ENCODE data around the gene SLC16A6. TPM values are rescaled to one million over a fixed set of nuclear protein-coding genes. Genes with fewer than 3 reads are reported as not detected.

Gene SLC16A6
- total RNA-seq, 4 donors from 2014 or later = 1.1 to 1.7 TPM; not detected in 2

DNA sequence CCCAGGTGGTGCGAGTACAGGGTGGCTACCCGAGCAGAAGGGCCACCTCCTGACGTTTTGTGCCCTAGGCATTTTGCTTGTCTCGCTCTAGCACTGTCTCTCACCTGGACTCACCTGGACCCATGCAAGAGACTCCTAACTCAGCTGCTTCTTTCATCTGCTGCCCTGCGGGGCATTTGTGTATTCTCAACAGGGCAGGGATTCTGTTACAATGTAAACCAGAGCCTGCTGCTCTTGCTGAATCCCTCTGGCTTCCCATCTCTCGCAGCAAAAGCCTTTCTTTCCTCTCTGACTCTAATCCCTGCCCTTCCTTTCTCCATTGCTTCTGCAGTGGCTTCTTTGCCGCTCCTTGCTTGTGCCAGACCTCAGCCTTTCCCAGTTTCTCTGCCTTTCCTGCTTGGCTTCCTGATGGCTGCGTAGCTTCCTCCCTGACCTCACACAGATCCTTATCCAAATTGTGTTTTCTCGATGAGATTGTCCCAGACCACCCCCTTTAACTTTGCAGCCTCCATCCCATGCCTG is 10.6 kb upstream of the SLC16A6 start:
- H3K36me3 ChIP-seq = no peaks in the 10 kb centered on the region
- no peaks in the 10 kb centered on the region for H3K27me3 ChIP-seq
- TF ChIP-seq POLR2A (IDR thresholded peaks at IDR 0.05) (no peak), CTCF (IDR thresholded peaks at IDR 0.05) (no peak)
- no peaks in the 10 kb centered on the region for H3K9me3 ChIP-seq
- H3K27ac ChIP-seq = no peak overlapping the region
- DNase-seq = no peak
- H3K4me3 ChIP-seq = no peak overlapping the region
- H3K4me1 ChIP-seq = no peaks in the 10 kb centered on the region

- Histone ChIP-seq H3K36me3 (no peaks in the 10 kb centered on the region), H3K9me3 (no peaks in the 10 kb centered on the region), H3K4me1 (no peaks in the 10 kb centered on the region), H3K27ac (no peak overlapping the region), H3K4me3 (no peak overlapping the region), H3K27me3 (no peaks in the 10 kb centered on the region)
- no peak for DNase-seq
- TF ChIP-seq CTCF (IDR thresholded peaks at IDR 0.05) (no peak), POLR2A (IDR thresholded peaks at IDR 0.05) (no peak)
These were observed 8.9 kb upstream of the SLC16A6 start for GRCh38 chr17:68299817-68300216.

DNA sequence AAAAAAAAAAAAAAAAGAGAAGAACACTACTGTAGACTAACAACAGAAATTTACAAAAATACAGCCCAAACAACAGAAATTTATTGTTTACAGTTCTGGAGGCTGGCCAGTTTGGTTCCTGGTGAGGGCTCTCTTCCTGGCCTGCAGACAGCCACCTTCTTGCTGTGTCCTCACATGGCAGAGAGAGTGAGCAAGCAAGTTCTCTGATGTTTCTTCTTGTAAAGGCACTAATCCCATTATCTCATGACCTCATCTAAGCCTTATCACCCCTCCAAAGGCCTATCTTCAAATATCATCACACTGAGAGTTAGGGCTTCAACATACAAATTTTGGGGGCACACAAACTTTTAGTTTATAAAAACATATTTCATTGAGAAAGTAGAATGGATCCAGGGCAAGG is 7.7 kb upstream of the SLC16A6 start:
- no peak for TF ChIP-seq POLR2A (IDR thresholded peaks at IDR 0.05)
- no peak for TF ChIP-seq CTCF (IDR thresholded peaks at IDR 0.05)
- Histone ChIP-seq H3K27ac (no peak overlapping the region), H3K27me3 (no peaks in the 10 kb centered on the region), H3K36me3 (no peaks in the 10 kb centered on the region), H3K4me1 (no peaks in the 10 kb centered on the region), H3K4me3 (no peak overlapping the region), H3K9me3 (no peaks in the 10 kb centered on the region)
- no peak for DNase-seq

- Histone ChIP-seq H3K9me3 (no peaks in the 10 kb centered on the region), H3K36me3 (no peaks in the 10 kb centered on the region), H3K27ac (peak overlapping the region; percentile 48 to 72 (median 52)), H3K4me1 (peaks cover 0 to 7% (median 0%) of the 10 kb centered on the region in 4 donors), H3K4me3 (no peak overlapping the region), H3K27me3 (peaks cover 0 to 9% of the 10 kb centered on the region in 2 donors)
- TF ChIP-seq POLR2A (IDR thresholded peaks at IDR 0.05) (no peak), CTCF (IDR thresholded peaks at IDR 0.05) (no peak)
- no peak for DNase-seq
These were observed 6.3 kb upstream of the SLC16A6 start for GRCh38 chr17:68297195-68297594.

DNA sequence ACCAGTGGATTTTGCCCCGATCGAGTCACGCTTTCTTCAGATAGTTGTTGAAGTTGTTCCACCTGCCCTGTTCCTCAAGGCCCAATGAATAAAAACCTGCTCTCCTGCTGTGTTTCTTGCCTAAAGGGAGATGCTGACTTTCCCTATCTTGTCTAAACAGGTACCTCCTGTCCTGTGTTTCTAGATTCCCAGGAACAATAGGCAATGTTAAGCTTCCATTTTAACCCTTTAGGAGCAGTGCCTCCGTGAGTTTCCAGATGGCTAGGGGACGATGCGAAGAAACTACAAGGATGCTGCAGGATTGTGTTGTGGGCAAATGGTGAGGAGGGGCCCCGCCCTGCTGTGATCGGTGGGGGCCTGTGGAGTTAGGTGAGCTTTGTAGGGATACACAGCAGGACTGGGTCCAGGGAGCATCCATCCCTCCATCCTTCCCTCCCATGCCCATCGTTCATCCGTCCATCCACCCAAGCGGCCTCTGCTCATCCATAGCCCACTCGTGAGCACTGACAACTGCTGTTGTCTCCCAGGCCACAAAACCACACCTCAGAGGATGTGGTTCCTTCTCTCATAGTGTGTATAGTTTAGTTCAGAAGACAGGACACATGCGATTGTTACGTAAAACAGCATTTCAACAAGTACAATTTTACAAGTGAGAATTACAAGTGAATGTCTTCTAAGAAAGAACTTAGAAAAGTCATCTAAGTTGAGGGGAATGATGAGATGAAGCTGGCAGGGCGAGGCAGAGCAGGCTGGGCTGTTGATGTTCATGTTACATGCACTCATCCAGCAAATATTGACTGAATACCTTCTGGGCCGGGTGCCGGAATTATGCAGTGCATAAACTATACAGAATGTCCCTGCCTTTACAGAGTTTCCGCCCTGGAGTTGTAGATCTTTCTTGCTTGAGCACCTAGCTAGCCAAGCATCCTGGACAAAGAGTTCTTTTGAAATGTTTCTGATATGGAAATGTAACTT is 5.6 kb upstream of the SLC16A6 start:
- TF ChIP-seq POLR2A (IDR thresholded peaks at IDR 0.05) (peak in 1 of 2 donors; percentile 22), CTCF (IDR thresholded peaks at IDR 0.05) (no peak)
- H3K27me3 ChIP-seq = peaks cover 0 to 16% of the 10 kb centered on the region in 2 donors
- no peak overlapping the region for H3K4me3 ChIP-seq
- peak overlapping the region; percentile 48 to 72 (median 52) for H3K27ac ChIP-seq
- peak in 2 of 3 donors; percentile 86 to 90 for DNase-seq
- no peaks in the 10 kb centered on the region for H3K9me3 ChIP-seq
- H3K36me3 ChIP-seq = no peaks in the 10 kb centered on the region
- H3K4me1 ChIP-seq = peaks cover 0 to 14% (median 2%) of the 10 kb centered on the region in 4 donors
